Adrenal gland (tissue), 5 donors: ENCODE data around the gene AFDN.

Experiments used
- POLR2A ChIP-seq, 2 donors: fragments of 450-650 bp; IDR thresholded peaks; one replicate each; pipeline ENCODE4 v1.6.1; 2017; ENCODE audit warnings: antibody characterized with exemption in 2 of 2, mild to moderate bottlenecking in 2 of 2, moderate library complexity in 1 of 2
- TF ChIP-seq, protein P1 (sequence below), 6 experiments: fragments of 450-650 bp in 4 of 6; fragments of 200-600 bp in 2 of 6; sonication (generic) in 1 of 6; IDR thresholded peaks; 1 replicate in 5 of 6; 2 replicates in 1 of 6; pipeline versions ENCODE4 v1.5.1 to v1.8.0; 2016 to 2021; ENCODE audit warnings: antibody characterized with exemption in 6 of 6, mild to moderate bottlenecking in 2 of 6, moderate library complexity in 1 of 6
- donor health status: DM: no; HTN: no; CAD: no.

DNA sequence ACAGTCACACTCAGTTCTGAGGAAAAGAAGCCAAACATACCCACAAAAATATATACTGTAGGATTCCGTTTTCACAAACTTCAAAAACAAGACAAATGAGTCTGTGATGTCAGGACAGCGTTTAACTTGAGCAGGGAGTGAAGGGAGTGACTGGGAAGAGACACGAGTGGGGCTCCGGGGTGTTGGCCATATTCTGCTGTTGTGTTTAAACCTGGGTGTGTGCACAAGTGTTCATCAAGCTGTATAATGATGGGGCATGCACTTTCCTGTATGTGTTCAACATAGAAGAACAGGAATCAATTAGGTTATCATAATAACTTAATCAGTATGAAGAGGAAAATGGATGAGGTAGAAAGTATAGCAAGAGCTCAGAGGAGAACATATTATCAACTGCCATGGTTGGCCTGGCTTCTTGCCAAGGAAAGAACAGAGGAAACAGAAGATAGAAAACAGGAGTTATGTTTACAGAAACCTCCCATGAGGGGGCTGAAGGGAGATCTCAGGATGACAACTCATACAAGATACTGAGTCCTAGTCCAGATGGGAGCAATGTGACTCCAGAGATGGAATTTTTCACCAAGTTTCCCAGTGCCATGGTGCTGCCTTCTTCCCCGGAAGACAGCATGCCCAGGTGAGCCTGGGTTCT lies 15.1 kb upstream of the AFDN start:
- TF ChIP-seq, protein P1, sequence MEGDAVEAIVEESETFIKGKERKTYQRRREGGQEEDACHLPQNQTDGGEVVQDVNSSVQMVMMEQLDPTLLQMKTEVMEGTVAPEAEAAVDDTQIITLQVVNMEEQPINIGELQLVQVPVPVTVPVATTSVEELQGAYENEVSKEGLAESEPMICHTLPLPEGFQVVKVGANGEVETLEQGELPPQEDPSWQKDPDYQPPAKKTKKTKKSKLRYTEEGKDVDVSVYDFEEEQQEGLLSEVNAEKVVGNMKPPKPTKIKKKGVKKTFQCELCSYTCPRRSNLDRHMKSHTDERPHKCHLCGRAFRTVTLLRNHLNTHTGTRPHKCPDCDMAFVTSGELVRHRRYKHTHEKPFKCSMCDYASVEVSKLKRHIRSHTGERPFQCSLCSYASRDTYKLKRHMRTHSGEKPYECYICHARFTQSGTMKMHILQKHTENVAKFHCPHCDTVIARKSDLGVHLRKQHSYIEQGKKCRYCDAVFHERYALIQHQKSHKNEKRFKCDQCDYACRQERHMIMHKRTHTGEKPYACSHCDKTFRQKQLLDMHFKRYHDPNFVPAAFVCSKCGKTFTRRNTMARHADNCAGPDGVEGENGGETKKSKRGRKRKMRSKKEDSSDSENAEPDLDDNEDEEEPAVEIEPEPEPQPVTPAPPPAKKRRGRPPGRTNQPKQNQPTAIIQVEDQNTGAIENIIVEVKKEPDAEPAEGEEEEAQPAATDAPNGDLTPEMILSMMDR (IDR thresholded peaks at IDR 0.05) = no peak
- TF ChIP-seq POLR2A (IDR thresholded peaks at IDR 0.05) = no peak
